Gastroesophageal sphincter (tissue), 4 donors: ENCODE results near the gene GSTA3. TPM values are rescaled to one million over a fixed set of nuclear protein-coding genes. Genes with fewer than 3 reads are reported as not detected.
"Not testable (repeated sequence)": the region's sequence is repeated elsewhere in the genome, so short reads cannot be mapped to it uniquely, and the experiment has no call there.

ENCODE experiments used
- ATAC-seq: fragments of 150-250 bp; one replicate; pipeline ENCODE4 v1.9.1; 2016; ENCODE audit warnings: mild to moderate bottlenecking, moderate library complexity
- H3K27ac ChIP-seq, 4 donors: fragments of 200-600 bp; sonication (generic) in 3 of 4; 1 replicate in 3 of 4; 2 replicates in 1 of 4; pipeline ENCODE4 v1.5.1; 2016 to 2019
- H3K27me3 ChIP-seq: fragments of 200-600 bp; sonication (generic); one replicate; pipeline ENCODE4 v1.5.1; 2019
- H3K36me3 ChIP-seq, 2 donors: fragments of 200-600 bp; sonication (generic); one replicate each; pipeline ENCODE4 v1.5.1; 2019; ENCODE audit warnings: control low read depth in 1 of 2
- H3K4me1 ChIP-seq, 3 donors: fragments of 200-600 bp; sonication (generic); 1 replicate in 2 of 3; 2 replicates in 1 of 3; pipeline ENCODE4 v1.5.1; 2016 to 2019; ENCODE audit warnings: control low read depth in 2 of 3
- H3K4me3 ChIP-seq, 2 donors: fragments of 200-600 bp; sonication (generic); one replicate each; pipeline ENCODE4 v1.5.1; 2019; ENCODE audit warnings: mild to moderate bottlenecking in 1 of 2, moderate library complexity in 1 of 2
- H3K9me3 ChIP-seq, 3 donors: fragments of 200-600 bp; sonication (generic); one replicate each; pipeline ENCODE4 v1.5.1; 2017 to 2019; ENCODE audit warnings: control low read depth in 2 of 3
- EP300 ChIP-seq: sonication (generic); formaldehyde crosslinking; IDR thresholded peaks from one replicate; pipeline ENCODE4 v1.6.1; 2017; ENCODE audit warnings: antibody characterized with exemption, mild to moderate bottlenecking
- POLR2A ChIP-seq, 2 donors: fragments of 450-650 bp; IDR thresholded peaks; one replicate each; pipeline ENCODE4 v1.6.1; 2017; ENCODE audit warnings: antibody characterized with exemption in 2 of 2, mild to moderate bottlenecking in 2 of 2, moderate library complexity in 1 of 2
- POLR2AphosphoS5 ChIP-seq: sonication (generic); formaldehyde crosslinking; IDR thresholded peaks from one replicate; pipeline ENCODE4 v1.6.1; 2017; ENCODE audit warnings: antibody characterized with exemption
- WGBS, 2 donors: methylation state at CpG; one replicate each; pipeline ENCODE4 v1.1.5; 2018; ENCODE audit warnings: low coverage in 1 of 2; 5-methylcytosine and 5-hydroxymethylcytosine counted together
- total RNA-seq, 4 donors: library from RNA; depleted of rRNA; stranded (reverse); fragments of >200 nt; gene quantifications; one replicate each; pipeline ENCODE4 v1.1.0, GENCODE V29; 2016
- TF ChIP-seq, protein P1 (sequence below), 4 experiments: fragments of 200-600 bp in 2 of 4; fragments of 450-650 bp in 2 of 4; sonication (generic) in 1 of 4; IDR thresholded peaks; one replicate each; pipeline ENCODE4 v1.5.1; 2017 to 2019; ENCODE audit warnings: antibody characterized with exemption in 4 of 4, mild to moderate bottlenecking in 2 of 4, moderate library complexity in 2 of 4

Gene GSTA3
- total RNA-seq, 4 donors from 2014 or later: not detected

DNA sequence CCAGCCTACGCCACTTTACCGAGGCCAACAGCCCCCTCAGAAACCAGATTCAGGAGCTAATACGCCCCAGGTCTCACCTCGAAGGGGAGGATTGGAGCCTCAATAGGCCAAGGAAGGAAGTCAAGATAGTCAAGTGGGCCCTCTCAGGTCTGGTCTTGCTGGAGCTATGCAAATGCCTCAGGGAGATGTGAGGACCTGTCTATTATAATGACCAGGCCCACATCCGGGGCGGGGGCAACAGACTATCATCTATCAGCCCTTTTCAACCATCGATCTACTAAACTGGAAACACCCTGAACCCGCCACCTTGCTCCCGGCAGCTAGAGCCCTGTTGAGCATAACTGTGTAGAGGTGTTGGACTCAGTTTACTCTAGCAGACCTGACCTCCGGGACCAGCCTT lies 12.7 kb upstream of the GSTA3 start:
- WGBS, 2 donors: 80 to 90% methylated on average over 2 to 7 of the region's 10 CpGs
- no peak for ATAC-seq
- H3K36me3 ChIP-seq: no peaks in the 10 kb centered on the region
- no peaks in the 10 kb centered on the region for H3K27me3 ChIP-seq
- peaks cover 0 to 29% (median 4%) of the 10 kb centered on the region in 3 donors for H3K4me1 ChIP-seq
- H3K4me3 ChIP-seq: no peak overlapping the region
- no peak for TF ChIP-seq POLR2A (IDR thresholded peaks at IDR 0.05)
- TF ChIP-seq, protein P1, sequence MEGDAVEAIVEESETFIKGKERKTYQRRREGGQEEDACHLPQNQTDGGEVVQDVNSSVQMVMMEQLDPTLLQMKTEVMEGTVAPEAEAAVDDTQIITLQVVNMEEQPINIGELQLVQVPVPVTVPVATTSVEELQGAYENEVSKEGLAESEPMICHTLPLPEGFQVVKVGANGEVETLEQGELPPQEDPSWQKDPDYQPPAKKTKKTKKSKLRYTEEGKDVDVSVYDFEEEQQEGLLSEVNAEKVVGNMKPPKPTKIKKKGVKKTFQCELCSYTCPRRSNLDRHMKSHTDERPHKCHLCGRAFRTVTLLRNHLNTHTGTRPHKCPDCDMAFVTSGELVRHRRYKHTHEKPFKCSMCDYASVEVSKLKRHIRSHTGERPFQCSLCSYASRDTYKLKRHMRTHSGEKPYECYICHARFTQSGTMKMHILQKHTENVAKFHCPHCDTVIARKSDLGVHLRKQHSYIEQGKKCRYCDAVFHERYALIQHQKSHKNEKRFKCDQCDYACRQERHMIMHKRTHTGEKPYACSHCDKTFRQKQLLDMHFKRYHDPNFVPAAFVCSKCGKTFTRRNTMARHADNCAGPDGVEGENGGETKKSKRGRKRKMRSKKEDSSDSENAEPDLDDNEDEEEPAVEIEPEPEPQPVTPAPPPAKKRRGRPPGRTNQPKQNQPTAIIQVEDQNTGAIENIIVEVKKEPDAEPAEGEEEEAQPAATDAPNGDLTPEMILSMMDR (IDR thresholded peaks at IDR 0.05): no peak
- no peak for TF ChIP-seq EP300
- no peak for TF ChIP-seq POLR2AphosphoS5
- H3K27ac ChIP-seq: no peak overlapping the region
- no peaks in the 10 kb centered on the region for H3K9me3 ChIP-seq

DNA sequence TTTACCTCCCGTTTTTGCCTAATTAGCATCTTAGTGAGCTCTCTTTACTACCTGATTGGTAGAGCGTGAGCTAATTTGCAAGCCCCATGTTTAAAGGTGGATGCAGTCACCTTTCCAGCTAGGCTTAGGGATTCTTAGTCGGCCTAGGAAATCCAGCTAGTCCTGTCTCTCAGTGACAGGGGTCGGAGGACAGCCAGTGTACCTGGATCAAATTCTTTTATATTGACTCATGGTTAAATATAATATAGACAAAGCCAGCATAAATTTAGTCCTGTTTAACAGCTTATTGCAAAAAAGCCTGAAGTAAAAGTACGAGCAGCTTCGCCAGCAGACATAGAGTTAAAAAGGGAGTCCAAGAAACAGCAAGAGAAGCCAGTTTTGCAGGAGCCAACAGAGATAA lies 12.2 kb upstream of the GSTA3 start:
- WGBS, 2 donors: 94 to 100% methylated on average over 3 to 6 of the region's 6 CpGs
- TF ChIP-seq POLR2AphosphoS5 (no peak), EP300 (no peak), POLR2A (IDR thresholded peaks at IDR 0.05) (no peak)
- TF ChIP-seq, protein P1 (IDR thresholded peaks at IDR 0.05): no peak
- no peak for ATAC-seq
- Histone ChIP-seq H3K4me1 (peaks cover 0 to 28% (median 4%) of the 10 kb centered on the region in 3 donors), H3K4me3 (no peak overlapping the region), H3K27me3 (no peaks in the 10 kb centered on the region), H3K36me3 (no peaks in the 10 kb centered on the region), H3K9me3 (no peaks in the 10 kb centered on the region), H3K27ac (no peak overlapping the region)

DNA sequence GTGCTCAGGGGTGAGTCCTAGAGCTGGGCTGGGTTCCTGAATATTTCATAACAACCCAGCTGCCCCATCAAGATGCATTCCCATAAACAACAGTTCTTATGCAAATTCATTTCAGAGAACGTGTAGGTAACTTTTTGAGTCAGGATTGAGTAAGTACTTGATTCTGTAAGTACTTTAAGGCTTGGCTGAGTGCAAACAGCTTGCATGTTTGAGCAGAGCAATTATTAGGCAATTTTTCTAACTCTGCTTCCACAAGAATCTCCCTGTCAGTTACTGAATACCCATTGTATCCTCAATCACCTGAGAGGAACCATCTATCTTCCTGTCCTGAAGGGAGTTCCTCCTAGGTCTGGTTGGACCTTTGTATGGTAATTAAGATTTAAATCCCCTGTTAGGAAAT lies 10.0 kb upstream of the GSTA3 start:
- not testable (repeated sequence) for H3K4me3 ChIP-seq, H3K36me3 ChIP-seq, H3K27me3 ChIP-seq, H3K9me3 ChIP-seq, ATAC-seq, H3K27ac ChIP-seq
- WGBS, 2 donors: 38 to 50% methylated on average over 1 of the region's 1 CpG
- peaks cover 0 to 21% (median 4%) of the 10 kb centered on the region in 3 donors for H3K4me1 ChIP-seq

DNA sequence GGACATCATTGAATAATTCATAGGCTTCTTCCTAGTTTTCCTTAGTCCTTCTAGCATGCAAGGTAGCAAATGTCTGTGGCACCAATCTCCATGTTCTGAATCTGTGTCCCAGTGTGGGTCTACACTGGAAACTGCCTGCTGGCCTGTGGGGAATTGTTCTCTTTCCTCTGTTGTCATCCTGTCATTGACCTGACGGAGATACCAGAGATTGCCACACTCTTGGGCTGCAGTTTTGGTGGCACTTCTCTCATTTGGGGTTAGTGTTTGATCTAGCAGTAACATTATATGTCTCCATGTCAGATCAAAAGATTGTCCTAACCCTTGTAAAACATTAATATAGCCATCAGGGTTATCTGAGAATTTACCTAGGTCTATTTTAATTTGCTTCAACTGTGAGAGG lies 9.3 kb upstream of the GSTA3 start:
- 60% methylated on average over 1 of the region's 1 CpG; no CpG with 5 or more reads in 1 of the 2 donors for WGBS, 2 donors
- H3K27me3 ChIP-seq, H3K4me3 ChIP-seq, H3K27ac ChIP-seq, ATAC-seq, H3K9me3 ChIP-seq, H3K36me3 ChIP-seq: not testable (repeated sequence)
- H3K4me1 ChIP-seq: peaks cover 0 to 21% (median 4%) of the 10 kb centered on the region in 3 donors

DNA sequence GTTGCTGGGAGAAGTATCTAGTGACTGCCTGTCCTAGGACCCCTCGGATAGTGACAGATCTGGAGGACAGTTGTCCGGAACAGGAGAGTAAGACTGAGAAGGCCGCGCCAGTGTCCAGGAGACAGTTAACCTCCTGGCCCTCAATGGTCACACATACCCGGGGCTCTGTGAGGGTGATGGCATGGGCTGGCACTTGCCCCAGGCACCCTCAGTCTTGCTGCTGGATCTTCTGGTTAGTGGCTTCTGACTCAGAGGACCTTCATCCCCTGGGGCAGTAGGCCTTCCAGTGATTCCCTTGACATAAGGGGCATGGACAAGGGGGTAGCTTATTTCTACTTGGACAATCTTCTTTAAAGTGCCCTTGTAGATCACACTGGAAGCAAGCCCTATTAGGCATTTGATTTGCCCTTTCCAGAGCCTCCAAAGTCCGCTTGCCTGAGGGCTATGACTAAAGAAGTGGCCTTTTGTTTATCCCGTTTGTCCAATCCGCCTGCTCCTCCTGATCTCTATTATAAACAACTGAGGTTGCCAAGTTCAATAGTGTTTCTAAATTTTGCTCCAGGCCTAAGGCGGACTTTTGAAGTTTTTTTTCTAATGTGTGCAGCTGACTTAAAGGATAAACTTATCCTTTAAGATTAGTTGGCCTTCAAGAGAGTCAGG lies 8.7 kb upstream of the GSTA3 start:
- 13 to 35% methylated on average over 4 to 5 of the region's 9 CpGs for WGBS, 2 donors

DNA sequence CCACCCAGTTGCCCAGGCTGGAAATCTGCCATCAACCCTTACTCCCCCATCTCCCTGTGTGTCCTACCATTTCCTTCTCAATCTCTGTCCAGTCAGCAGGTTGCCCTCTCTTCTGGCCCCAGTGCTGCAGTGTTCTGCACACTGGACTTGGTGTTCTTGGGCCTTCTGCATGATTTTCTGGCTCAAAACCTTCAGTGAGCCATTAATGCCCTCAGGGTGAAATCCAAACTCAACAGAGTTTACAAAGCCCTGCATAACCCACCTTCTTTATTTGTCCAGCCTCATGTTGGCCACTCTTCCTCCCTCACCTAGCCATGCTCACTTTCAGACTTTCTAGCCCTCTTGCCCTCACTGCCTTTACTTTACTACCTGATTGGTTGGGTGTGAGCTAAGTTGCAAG lies 5.0 kb upstream of the GSTA3 start:
- Histone ChIP-seq H3K36me3 (no peaks in the 10 kb centered on the region), H3K27me3 (no peaks in the 10 kb centered on the region), H3K4me3 (no peak overlapping the region), H3K27ac (no peak overlapping the region), H3K9me3 (no peaks in the 10 kb centered on the region), H3K4me1 (peaks cover 0 to 21% (median 4%) of the 10 kb centered on the region in 3 donors)
- no peak for ATAC-seq
- TF ChIP-seq, protein P1 (IDR thresholded peaks at IDR 0.05): no peak
- TF ChIP-seq POLR2A (IDR thresholded peaks at IDR 0.05): no peak

More for the DNA sequence above, 8.7 kb upstream of the GSTA3 start:
- H3K27me3 ChIP-seq, H3K36me3 ChIP-seq, H3K9me3 ChIP-seq, H3K27ac ChIP-seq, H3K4me3 ChIP-seq, ATAC-seq: not testable (repeated sequence)
- peaks cover 0 to 21% (median 4%) of the 10 kb centered on the region in 3 donors for H3K4me1 ChIP-seq
